ENCODE measurements around the gene CCDC149.

GRCh38 chr4:24796620-24797019, 116.2 kb downstream of the CCDC149 start:
- TF ChIP-seq CTCF (IDR thresholded peaks at IDR 0.05) = no peak
- no peak for TF ChIP-seq EZH2 (IDR thresholded peaks at IDR 0.05; ENCODE audit: borderline replicate concordance, insufficient read depth, low read depth, low read length, poor library complexity, severe bottlenecking)
